Measurements from ENCODE around the gene ATP11B.

DNA sequence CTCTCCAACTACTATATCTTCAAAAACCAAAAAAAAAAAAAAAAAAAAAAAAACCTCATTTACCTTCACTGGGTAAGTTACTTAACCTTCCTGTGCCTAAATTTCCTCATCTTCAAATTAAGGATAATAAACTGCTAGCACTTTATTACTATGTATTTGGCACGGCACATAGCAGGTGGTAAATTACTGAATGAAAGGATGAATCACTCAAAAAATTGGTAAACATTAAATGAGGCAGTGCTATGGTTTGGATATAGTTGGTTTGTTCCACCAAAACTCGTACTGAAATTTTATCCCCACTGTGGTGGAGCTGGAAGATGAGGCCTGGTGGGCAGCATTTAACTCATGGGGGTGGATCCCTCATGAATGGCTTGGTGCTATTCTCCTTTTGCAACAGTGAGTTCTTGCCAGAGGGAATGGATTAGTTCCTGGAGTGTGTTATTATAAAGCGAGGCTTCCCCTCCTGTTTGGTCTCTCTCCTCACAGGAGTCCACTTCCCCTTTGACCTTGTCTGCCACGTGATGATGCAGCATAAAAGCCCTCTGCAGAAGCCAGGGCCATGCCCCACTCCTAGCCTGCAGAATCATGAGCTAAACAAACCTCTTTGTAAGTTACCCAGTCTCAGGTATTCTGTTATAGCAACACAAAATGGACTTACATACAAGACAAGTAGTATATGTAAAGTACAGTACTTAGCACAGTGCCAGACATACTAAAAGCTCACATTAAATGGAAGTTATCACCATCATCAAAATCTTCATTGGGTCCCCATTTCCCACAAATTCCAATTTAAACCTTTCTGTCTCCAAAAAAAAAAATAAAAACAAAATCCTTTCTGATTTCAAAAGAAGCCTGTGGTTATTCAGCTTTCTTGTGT, 166.4 kb downstream of the ATP11B start:
- TF ChIP-seq ELF4 (IDR thresholded peaks at IDR 0.05) (no peak), NFRKB (IDR thresholded peaks at IDR 0.05) (no peak), FOXK2 (IDR thresholded peaks at IDR 0.05) (no peak), HDGF (IDR thresholded peaks at IDR 0.05; ENCODE audit: borderline replicate concordance) (no peak), FOXM1 (IDR thresholded peaks at IDR 0.05; ENCODE audit: borderline replicate concordance) (no peak), SP1 (IDR thresholded peaks at IDR 0.05) (no peak)
- TF ChIP-seq, protein P1, sequence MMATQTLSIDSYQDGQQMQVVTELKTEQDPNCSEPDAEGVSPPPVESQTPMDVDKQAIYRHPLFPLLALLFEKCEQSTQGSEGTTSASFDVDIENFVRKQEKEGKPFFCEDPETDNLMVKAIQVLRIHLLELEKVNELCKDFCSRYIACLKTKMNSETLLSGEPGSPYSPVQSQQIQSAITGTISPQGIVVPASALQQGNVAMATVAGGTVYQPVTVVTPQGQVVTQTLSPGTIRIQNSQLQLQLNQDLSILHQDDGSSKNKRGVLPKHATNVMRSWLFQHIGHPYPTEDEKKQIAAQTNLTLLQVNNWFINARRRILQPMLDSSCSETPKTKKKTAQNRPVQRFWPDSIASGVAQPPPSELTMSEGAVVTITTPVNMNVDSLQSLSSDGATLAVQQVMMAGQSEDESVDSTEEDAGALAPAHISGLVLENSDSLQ (IDR thresholded peaks at IDR 0.05): no peak

Measured in HEK293T (cell line).